ENCODE measurements around the gene RAD54L. TPM values are rescaled to one million over a fixed set of nuclear protein-coding genes. Genes with fewer than 3 reads are reported as not detected.

Gene RAD54L
- total RNA-seq (2022; extraction: Qiagen RNA extraction), result 9.9 to 12.3 TPM (median 11.8 TPM) in 5 replicates

GRCh38 chr1:46247436-46248121, at the start of gene RAD54L:
RAD54L (plus strand) TSS chr1:46247763; CDS start chr1:46248406, 643 bp downstream.

GRCh38 chr1:46197964-46198811, 49.4 kb upstream of the RAD54L start, which contains the start of gene POMGNT1:
POMGNT1 (minus strand) TSS chr1:46198434; CDS start chr1:46197821, 613 bp downstream.

GRCh38 chr1:46303038-46303871, 55.7 kb downstream of the RAD54L start, which contains the start of the genes LRRC41 and UQCRH:
LRRC41 (minus strand) TSS chr1:46303616; CDS start chr1:46303322, 294 bp downstream.
UQCRH (plus strand) TSS chr1:46303698; CDS start chr1:46303767, 69 bp downstream.

Other genes starting within 250 kb of the RAD54L start
- gene PIK3R3, start 115.1 kb upstream of the RAD54L start, total RNA-seq (2022; extraction: Qiagen RNA extraction), result 0.81 to 1.1 TPM (median 0.85 TPM) in 5 replicates
- gene TSPAN1, start 72.7 kb upstream of the RAD54L start, total RNA-seq (2022; extraction: Qiagen RNA extraction), result 1.5 to 3.4 TPM (median 2.6 TPM) in 5 replicates
- gene P3R3URF, start 71.3 kb upstream of the RAD54L start, total RNA-seq (2022; extraction: Qiagen RNA extraction), result not detected in 5 replicates
- 35.0 to 51.2 TPM (median 47.4 TPM) in 5 replicates for gene POMGNT1, start 49.3 kb upstream of the RAD54L start, total RNA-seq (2022; extraction: Qiagen RNA extraction)
- gene LURAP1, start 44.4 kb upstream of the RAD54L start, total RNA-seq (2022; extraction: Qiagen RNA extraction), result not detected in 5 replicates
- 35.3 to 46.7 TPM (median 43.0 TPM) in 5 replicates for gene LRRC41, start 55.9 kb downstream of the RAD54L start, total RNA-seq (2022; extraction: Qiagen RNA extraction)
- 385 to 553 TPM (median 411 TPM) in 5 replicates for gene UQCRH, start 55.9 kb downstream of the RAD54L start, total RNA-seq (2022; extraction: Qiagen RNA extraction)
- gene NSUN4, start 93.0 kb downstream of the RAD54L start, total RNA-seq (2022; extraction: Qiagen RNA extraction), result 12.3 to 14.1 TPM (median 13.5 TPM) in 5 replicates
- gene FAAH, start 146.6 kb downstream of the RAD54L start, total RNA-seq (2022; extraction: Qiagen RNA extraction), result 0.74 to 1.1 TPM (median 0.89 TPM) in 5 replicates
- 0.68 to 1.3 TPM (median 1.2 TPM) in 5 replicates for gene DMBX1, start 242.1 kb downstream of the RAD54L start, total RNA-seq (2022; extraction: Qiagen RNA extraction)

Measured in A549 treated with CORT108297 at 1 μM for 4 hours (cell line).